HG02981 (cell line): Measurements from ENCODE around the gene SLC39A13.

Experiments used
- ATAC-seq: cut with Tn5 transposase; IDR thresholded peaks from one replicate; pipeline ENCODE4 v1.9.1; 2021; ENCODE audit warnings: mild to moderate bottlenecking, moderate library complexity; ENCODE audit not compliant: unreplicated experiment

SLC39A13 gene

DNA sequence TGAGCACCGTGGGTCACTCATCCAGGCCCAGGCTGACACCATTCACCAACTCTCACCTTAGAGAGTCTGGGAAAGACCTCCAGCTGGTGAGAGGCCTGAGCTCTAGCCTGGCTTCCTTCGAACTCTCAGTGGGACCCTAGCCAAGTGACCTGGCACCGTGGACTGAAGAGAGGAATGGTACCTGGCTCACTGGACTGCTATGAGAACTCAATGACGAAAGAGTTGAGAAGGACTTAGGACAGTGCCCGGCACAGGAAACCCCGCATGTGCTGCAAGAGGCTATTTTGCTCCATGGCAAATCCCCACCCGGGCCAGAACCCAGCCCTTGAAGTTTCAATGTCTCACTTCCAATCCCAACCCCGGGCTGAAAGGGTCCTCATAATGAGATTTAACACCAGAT, 41.2 kb downstream of the SLC39A13 start:
- no peak for ATAC-seq

DNA sequence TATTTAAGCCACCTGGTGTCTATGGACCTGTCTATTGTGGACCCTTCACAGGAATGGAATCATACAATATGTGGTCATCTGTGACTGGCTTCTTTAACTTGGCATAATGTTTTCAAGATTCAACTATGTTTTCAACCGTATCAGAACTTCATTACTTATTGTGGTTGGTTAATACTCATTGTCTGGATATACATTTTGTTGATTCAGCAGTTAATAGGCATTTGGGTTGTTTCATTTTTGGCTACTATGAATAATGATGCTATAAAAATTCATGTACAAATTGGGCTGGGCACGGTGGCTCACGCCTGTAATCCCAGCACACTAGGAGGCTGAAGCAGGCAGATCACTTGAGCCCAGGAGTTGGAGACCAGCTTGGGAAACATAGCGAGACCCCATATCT, 43.0 kb downstream of the SLC39A13 start:
- no peak for ATAC-seq

DNA sequence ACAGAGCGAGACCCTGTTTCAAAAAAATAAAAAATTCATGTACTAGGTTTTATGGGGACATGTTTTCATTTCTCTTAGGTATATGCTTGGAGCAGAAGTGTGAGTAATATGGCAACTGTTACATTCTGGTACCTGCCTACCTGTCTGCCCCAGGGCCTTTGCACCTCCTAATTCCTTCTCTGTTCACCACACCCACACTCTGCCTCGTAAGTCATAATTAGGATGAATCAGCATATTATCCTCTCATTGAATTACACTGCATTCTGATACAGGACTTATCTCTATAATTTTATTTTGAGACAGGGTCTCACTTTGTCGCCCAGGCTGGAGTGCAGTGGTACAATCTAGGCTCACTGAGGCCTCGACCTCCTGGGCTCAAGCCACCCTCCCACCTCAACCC, 43.6 kb downstream of the SLC39A13 start:
- ATAC-seq, result no peak

DNA sequence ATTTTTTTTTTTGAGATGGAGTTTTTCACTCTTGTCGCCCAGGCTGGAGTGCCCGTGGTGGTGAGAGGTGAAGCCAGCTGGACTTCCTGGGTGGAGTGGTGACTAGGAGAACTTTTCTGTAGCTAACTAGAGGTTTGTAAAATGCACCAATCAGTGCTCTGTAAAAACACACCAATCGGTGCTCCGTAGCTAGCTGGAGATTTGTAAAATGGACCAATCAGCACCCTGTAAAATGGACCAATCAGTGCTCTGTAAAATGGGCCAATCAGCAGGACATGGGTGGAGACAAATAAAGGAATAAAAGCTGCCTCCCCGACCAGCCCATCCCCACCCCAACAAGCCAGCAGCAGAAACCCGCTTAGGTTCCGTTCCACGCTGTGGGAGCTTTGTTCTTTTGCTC, 45.0 kb downstream of the SLC39A13 start:
- ATAC-seq, result no peak

DNA sequence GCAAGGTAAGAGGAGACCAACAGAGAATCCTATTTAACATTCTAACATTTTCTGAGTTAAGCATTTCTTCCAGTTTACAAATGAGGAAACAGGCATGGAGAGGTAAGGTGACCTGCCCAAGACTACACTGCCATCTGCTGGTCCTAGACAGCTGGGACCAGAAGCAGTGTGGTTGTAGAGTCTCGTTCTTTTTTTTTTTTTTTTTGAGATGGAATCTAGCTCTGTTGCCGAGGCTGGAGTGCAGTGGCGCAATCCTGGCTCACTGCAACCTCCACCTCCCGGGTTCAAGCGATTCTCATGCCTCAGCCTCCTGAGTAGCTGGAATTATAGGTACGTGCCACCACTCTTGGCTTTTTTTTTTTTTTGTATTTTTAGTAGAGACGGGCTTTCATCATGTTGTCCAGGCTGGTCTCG, 45.9 kb downstream of the SLC39A13 start:
- ATAC-seq, result peak; percentile 63

DNA sequence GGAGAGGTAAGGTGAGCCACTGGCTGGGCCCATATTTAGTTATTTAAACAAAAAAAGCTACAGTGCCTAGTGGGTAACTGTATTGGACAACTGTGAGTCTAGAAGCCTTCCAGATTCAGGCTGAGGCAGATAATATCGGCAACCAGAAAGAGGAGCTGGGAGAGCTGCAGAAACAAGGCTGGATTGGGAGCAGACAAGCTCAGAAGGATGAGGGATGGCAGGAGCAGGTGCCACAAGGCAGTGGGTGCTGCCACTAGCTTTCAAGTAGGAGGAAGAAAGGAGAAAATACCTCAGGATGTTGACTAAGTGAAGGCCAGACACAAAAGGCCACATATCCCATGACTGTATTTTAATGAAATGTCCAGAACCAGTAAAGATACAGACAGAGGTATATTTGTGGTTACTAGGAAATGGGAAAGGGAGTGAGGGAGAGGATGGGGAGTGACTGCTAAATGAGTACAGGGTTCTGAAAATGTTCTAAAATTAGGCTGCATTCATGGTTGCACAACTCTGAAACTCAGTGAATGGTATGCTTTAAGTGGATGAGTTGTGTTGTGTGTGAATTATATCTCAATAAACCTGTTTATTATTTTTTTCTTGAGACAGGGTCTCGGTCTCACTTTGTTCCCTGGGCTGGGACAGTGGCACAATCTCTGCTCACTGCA, 52.3 kb downstream of the SLC39A13 start:
- ATAC-seq, result no peak

DNA sequence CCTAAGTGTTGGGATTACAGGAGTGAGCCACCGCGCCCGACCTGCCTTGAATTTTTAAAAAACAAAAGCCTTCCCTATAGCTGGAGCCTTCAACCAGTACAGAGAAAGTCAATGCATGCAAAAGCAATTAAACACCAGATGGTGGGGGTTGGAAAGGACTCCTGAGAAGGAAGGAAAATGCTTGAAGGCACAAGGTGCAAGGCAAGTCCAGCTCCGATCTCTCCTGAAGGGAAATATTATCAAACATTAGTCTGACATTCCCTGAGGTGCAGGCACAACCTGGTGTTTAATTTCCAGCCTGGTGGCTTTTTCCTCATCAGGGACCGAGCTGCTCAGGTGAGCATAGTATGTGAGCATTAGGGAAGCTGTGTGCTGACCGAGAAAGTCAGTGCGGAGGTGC, 53.5 kb downstream of the SLC39A13 start:
- ATAC-seq, result no peak

DNA sequence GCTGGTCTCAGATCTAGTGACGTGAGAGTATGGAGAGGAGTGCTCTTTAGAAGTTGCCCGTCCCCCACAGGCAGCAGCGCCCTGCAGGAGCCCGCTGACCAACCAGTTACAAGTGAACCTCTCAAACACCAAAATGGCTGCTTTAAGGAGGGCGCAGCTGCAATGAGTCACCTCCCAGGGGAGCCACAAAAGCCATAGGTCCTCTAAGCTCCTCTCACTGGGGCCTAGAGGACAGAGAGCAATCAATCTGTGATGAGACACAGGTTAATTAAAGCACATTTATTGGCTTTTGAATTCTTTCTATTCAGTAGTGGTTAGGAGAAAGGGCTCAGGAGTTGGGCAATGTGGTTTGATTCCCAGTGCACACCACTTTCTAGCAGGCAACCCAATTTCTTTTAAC, 56.1 kb downstream of the SLC39A13 start:
- no peak for ATAC-seq
